C4-2B (cell line): ENCODE data around the gene PTK7.

Experiments used
- H3K27ac ChIP-seq: fragments of 450-650 bp; 2 replicates; pipeline ENCODE4 v1.5.1; 2017
- CTCF ChIP-seq: fragments of 450-650 bp; conservative IDR thresholded peaks from 2 replicates; pipeline ENCODE4 v1.5.1; 2017; ENCODE audit warnings: mild to moderate bottlenecking
- ZFX ChIP-seq: fragments of 450-650 bp; IDR thresholded peaks from 2 replicates; pipeline ENCODE4 v1.6.1; 2017

Gene PTK7

GRCh38 chr6:43186706-43187105 is 110.6 kb downstream of the PTK7 start:
- no peak for TF ChIP-seq ZFX
- TF ChIP-seq CTCF: no peak
- H3K27ac ChIP-seq: no peak overlapping the region

- no peak overlapping the region for H3K27ac ChIP-seq
- TF ChIP-seq ZFX (no peak), CTCF (no peak)
Measured at GRCh38 chr6:43187821-43188220, 111.7 kb downstream of the PTK7 start.

- no peak overlapping the region for H3K27ac ChIP-seq
- TF ChIP-seq CTCF (no peak), ZFX (no peak)
Measured at GRCh38 chr6:43188426-43188825, 112.3 kb downstream of the PTK7 start.

GRCh38 chr6:43189776-43190304 is 113.7 kb downstream of the PTK7 start:
- TF ChIP-seq CTCF: no peak

GRCh38 chr6:43192911-43193310 is 116.8 kb downstream of the PTK7 start:
- no peak for TF ChIP-seq CTCF
- no peak overlapping the region for H3K27ac ChIP-seq

More at GRCh38 chr6:43189776-43190304, 113.7 kb downstream of the PTK7 start:
- no peak overlapping the region for H3K27ac ChIP-seq

- TF ChIP-seq CTCF: no peak
- no peak overlapping the region for H3K27ac ChIP-seq
Measured at GRCh38 chr6:43193929-43194328, 117.8 kb downstream of the PTK7 start.

GRCh38 chr6:43196337-43196736 is 120.2 kb downstream of the PTK7 start:
- H3K27ac ChIP-seq: no peak overlapping the region
- TF ChIP-seq ZFX (no peak), CTCF (no peak)
